ENCODE data around the gene WFDC11.

WFDC11 gene

GRCh38 chr20:45611054-45611453 is 59.0 kb downstream of the WFDC11 start:
- Histone ChIP-seq H3K27me3 (ENCODE audit: control insufficient read depth, insufficient read depth, low read length) (no peaks in the 10 kb centered on the region), H3K4me1 (ENCODE audit: control insufficient read depth, insufficient read depth, low read length) (no peaks in the 10 kb centered on the region), H3K36me3 (ENCODE audit: control insufficient read depth, insufficient read depth, low read length) (no peaks in the 10 kb centered on the region), H3K9ac (ENCODE audit: low read length) (no peak overlapping the region), H3K27ac (ENCODE audit: low read depth, low read length) (no peak overlapping the region), H3K4me3 (ENCODE audit: low read length) (no peak overlapping the region)

GRCh38 chr20:45607810-45608209 is 62.2 kb downstream of the WFDC11 start:
- no peaks in the 10 kb centered on the region for H3K4me1 ChIP-seq (ENCODE audit: control insufficient read depth, insufficient read depth, low read length)
- no peaks in the 10 kb centered on the region for H3K27me3 ChIP-seq (ENCODE audit: control insufficient read depth, insufficient read depth, low read length)
- H3K4me3 ChIP-seq (ENCODE audit: low read length) = no peak overlapping the region
- no peak overlapping the region for H3K9ac ChIP-seq (ENCODE audit: low read length)
- H3K27ac ChIP-seq (ENCODE audit: low read depth, low read length) = no peak overlapping the region
- H3K36me3 ChIP-seq (ENCODE audit: control insufficient read depth, insufficient read depth, low read length) = no peaks in the 10 kb centered on the region

All from rectal smooth muscle tissue (tissue), 1 donor.